Osteocyte (in vitro differentiated cells): ENCODE results near the gene TWF2. TPM values are rescaled to one million over a fixed set of nuclear protein-coding genes. Genes with fewer than 3 reads are reported as not detected.

Experiments
- DNase-seq: peaks from one replicate; pipeline ENCODE4 v3.0.0; 2021; ENCODE audit warnings: mixed read lengths; ENCODE audit not compliant: unreplicated experiment; ENCODE audit errors: extremely low spot score
- H3K27ac Mint-ChIP-seq: one replicate; pipeline ENCODE4 v1.8.0; 2021; ENCODE audit warnings: mild to moderate bottlenecking, mixed read lengths; ENCODE audit not compliant: unreplicated experiment
- H3K27me3 Mint-ChIP-seq: one replicate; pipeline ENCODE4 v1.8.0; 2021; ENCODE audit warnings: mixed read lengths; ENCODE audit not compliant: unreplicated experiment
- H3K36me3 Mint-ChIP-seq: one replicate; pipeline ENCODE4 v1.8.0; 2021; ENCODE audit warnings: mixed read lengths; ENCODE audit not compliant: unreplicated experiment
- H3K4me1 Mint-ChIP-seq: one replicate; pipeline ENCODE4 v1.8.0; 2021; ENCODE audit warnings: mixed read lengths; ENCODE audit not compliant: unreplicated experiment
- H3K4me3 Mint-ChIP-seq: one replicate; pipeline ENCODE4 v1.8.0; 2021; ENCODE audit warnings: mild to moderate bottlenecking, moderate library complexity, mixed read lengths; ENCODE audit not compliant: unreplicated experiment
- H3K9me3 Mint-ChIP-seq: one replicate; pipeline ENCODE4 v1.8.0; 2021; ENCODE audit warnings: mixed read lengths; ENCODE audit not compliant: unreplicated experiment
- CTCF ChIP-seq: fragments of 200-600 bp; sonication (generic); IDR thresholded peaks from 2 replicates; pipeline ENCODE4 v1.5.0; 2021; ENCODE audit warnings: antibody characterized with exemption, mild to moderate bottlenecking, moderate library complexity
- total RNA-seq: library from RNA; stranded (reverse); gene quantifications from 2 replicates; pipeline ENCODE4 v1.2.1, GENCODE V29; 2021

The TWF2 gene
- total RNA-seq, 1 donor from 2014 or later: 58.6 TPM

GRCh38 chr3:52195823-52196331, 43.1 kb downstream of the TWF2 start:
- Mint-ChIP-seq H3K4me1 (peaks cover 26% of the 10 kb centered on the region), H3K36me3 (peaks cover 4% of the 10 kb centered on the region), H3K27me3 (no peaks in the 10 kb centered on the region), H3K4me3 (no peak overlapping the region), H3K27ac (no peak overlapping the region), H3K9me3 (no peaks in the 10 kb centered on the region)
- DNase-seq: no peak
- no peak for TF ChIP-seq CTCF

- TF ChIP-seq CTCF: no peak
- Mint-ChIP-seq H3K27me3 (no peaks in the 10 kb centered on the region), H3K36me3 (peaks cover 4% of the 10 kb centered on the region), H3K27ac (no peak overlapping the region), H3K4me3 (no peak overlapping the region), H3K9me3 (no peaks in the 10 kb centered on the region), H3K4me1 (peaks cover 32% of the 10 kb centered on the region)
- DNase-seq: no peak
Observed at GRCh38 chr3:52195291-52195597, 43.7 kb downstream of the TWF2 start.

- no peak for DNase-seq
- Mint-ChIP-seq H3K9me3 (no peaks in the 10 kb centered on the region), H3K4me3 (no peak overlapping the region), H3K27me3 (no peaks in the 10 kb centered on the region), H3K36me3 (peaks cover 2% of the 10 kb centered on the region), H3K27ac (no peak overlapping the region), H3K4me1 (peaks cover 34% of the 10 kb centered on the region)
- TF ChIP-seq CTCF: no peak
Observed at GRCh38 chr3:52194485-52195290, 44.3 kb downstream of the TWF2 start.

GRCh38 chr3:52193065-52193464, 45.9 kb downstream of the TWF2 start:
- H3K36me3 Mint-ChIP-seq: no peaks in the 10 kb centered on the region
- no peak overlapping the region for H3K4me3 Mint-ChIP-seq
- H3K4me1 Mint-ChIP-seq: peaks cover 22% of the 10 kb centered on the region
- no peak for TF ChIP-seq CTCF
- H3K27me3 Mint-ChIP-seq: no peaks in the 10 kb centered on the region
- no peaks in the 10 kb centered on the region for H3K9me3 Mint-ChIP-seq
- no peak for DNase-seq
- H3K27ac Mint-ChIP-seq: no peak overlapping the region

- TF ChIP-seq CTCF: no peak
- Mint-ChIP-seq H3K27me3 (no peaks in the 10 kb centered on the region), H3K27ac (no peak overlapping the region), H3K36me3 (no peaks in the 10 kb centered on the region), H3K4me3 (no peak overlapping the region), H3K9me3 (no peaks in the 10 kb centered on the region), H3K4me1 (peaks cover 14% of the 10 kb centered on the region)
- no peak for DNase-seq
Observed at GRCh38 chr3:52191663-52192062, 47.3 kb downstream of the TWF2 start.
